Measurements from ENCODE around the gene GNAI3. TPM values are rescaled to one million over a fixed set of nuclear protein-coding genes. Genes with fewer than 3 reads are reported as not detected.

GNAI3 gene
- total and polyA plus RNA-seq, 2 of the 13 experiments (the other 11 are each of a cell fraction or from before 2014, with no cell fraction given) = 4.3 to 9.0 TPM

DNA sequence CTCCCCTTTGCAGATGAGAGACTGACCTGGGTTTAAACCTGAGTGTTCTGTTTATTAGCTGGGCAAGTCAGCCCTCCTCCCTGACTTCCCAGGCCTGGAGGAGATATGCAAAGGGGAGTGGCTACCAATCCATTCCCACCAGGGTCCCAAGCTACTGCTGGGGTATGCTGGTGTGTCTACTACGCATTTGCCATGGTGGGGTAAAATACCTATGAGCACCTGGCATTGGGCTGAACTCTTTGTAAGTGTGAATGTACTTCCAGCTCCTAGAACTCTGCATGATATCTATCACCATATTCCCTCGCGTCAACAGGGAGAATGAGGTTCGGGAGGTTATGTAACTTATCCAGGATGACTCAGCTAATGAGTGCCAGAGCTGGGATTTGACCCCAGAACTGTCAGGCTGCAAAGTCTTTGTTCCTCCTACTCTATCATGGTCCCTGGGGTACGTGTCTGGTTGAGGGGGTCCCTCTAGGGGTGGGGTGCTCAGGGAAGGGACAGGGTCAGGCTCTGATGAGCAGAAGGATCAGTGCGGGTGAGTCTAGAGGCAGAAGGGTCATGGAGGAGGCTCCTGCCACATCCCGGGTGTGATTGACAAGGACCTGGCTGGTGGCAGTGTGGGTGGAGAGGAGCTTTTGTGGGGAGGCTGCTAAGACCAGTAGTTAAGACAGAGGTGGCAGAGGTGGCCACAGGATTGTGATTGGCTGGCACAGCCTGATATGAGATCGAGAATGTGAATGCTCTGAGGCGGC lies 88.0 kb downstream of the GNAI3 start (continued):
- TF ChIP-seq, protein P1, sequence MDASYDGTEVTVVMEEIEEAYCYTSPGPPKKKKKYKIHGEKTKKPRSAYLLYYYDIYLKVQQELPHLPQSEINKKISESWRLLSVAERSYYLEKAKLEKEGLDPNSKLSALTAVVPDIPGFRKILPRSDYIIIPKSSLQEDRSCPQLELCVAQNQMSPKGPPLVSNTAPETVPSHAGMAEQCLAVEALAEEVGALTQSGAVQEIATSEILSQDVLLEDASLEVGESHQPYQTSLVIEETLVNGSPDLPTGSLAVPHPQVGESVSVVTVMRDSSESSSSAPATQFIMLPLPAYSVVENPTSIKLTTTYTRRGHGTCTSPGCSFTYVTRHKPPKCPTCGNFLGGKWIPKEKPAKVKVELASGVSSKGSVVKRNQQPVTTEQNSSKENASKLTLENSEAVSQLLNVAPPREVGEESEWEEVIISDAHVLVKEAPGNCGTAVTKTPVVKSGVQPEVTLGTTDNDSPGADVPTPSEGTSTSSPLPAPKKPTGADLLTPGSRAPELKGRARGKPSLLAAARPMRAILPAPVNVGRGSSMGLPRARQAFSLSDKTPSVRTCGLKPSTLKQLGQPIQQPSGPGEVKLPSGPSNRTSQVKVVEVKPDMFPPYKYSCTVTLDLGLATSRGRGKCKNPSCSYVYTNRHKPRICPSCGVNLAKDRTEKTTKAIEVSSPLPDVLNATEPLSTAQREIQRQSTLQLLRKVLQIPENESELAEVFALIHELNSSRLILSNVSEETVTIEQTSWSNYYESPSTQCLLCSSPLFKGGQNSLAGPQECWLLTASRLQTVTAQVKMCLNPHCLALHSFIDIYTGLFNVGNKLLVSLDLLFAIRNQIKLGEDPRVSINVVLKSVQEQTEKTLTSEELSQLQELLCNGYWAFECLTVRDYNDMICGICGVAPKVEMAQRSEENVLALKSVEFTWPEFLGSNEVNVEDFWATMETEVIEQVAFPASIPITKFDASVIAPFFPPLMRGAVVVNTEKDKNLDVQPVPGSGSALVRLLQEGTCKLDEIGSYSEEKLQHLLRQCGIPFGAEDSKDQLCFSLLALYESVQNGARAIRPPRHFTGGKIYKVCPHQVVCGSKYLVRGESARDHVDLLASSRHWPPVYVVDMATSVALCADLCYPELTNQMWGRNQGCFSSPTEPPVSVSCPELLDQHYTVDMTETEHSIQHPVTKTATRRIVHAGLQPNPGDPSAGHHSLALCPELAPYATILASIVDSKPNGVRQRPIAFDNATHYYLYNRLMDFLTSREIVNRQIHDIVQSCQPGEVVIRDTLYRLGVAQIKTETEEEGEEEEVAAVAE (CRISPR knock-in tag; IDR thresholded peaks at IDR 0.05; ENCODE audit: borderline replicate concordance) = no peak
- TF ChIP-seq HOXA3 (CRISPR knock-in tag; IDR thresholded peaks at IDR 0.05) (0 out of 2 replicates have a peak, but pooled peaks have one; percentile 17), STAT5B (CRISPR knock-in tag; IDR thresholded peaks at IDR 0.05) (no peak), ZNF12 (CRISPR knock-in tag; IDR thresholded peaks at IDR 0.05) (no peak), ZNF383 (CRISPR knock-in tag; IDR thresholded peaks at IDR 0.05; ENCODE audit: borderline replicate concordance) (no peak), FOXC1 (CRISPR knock-in tag; IDR thresholded peaks at IDR 0.05; ENCODE audit: borderline replicate concordance) (no peak), MBD4 (IDR thresholded peaks at IDR 0.05; ENCODE audit: borderline replicate concordance, low read length) (no peak), DR1 (CRISPR knock-in tag; IDR thresholded peaks at IDR 0.05) (no peak)
- TF ChIP-seq, protein P2, sequence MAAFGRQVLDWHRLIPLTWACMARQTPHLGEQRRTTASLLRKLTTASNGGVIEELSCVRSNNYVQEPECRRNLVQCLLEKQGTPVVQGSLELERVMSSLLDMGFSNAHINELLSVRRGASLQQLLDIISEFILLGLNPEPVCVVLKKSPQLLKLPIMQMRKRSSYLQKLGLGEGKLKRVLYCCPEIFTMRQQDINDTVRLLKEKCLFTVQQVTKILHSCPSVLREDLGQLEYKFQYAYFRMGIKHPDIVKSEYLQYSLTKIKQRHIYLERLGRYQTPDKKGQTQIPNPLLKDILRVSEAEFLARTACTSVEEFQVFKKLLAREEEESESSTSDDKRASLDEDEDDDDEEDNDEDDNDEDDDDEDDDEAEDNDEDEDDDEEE (CRISPR knock-in tag; IDR thresholded peaks at IDR 0.05) = no peak
- TF ChIP-seq, protein P3, sequence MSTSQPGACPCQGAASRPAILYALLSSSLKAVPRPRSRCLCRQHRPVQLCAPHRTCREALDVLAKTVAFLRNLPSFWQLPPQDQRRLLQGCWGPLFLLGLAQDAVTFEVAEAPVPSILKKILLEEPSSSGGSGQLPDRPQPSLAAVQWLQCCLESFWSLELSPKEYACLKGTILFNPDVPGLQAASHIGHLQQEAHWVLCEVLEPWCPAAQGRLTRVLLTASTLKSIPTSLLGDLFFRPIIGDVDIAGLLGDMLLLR (CRISPR knock-in tag; IDR thresholded peaks at IDR 0.05) = no peak
- TF ChIP-seq, protein P4, sequence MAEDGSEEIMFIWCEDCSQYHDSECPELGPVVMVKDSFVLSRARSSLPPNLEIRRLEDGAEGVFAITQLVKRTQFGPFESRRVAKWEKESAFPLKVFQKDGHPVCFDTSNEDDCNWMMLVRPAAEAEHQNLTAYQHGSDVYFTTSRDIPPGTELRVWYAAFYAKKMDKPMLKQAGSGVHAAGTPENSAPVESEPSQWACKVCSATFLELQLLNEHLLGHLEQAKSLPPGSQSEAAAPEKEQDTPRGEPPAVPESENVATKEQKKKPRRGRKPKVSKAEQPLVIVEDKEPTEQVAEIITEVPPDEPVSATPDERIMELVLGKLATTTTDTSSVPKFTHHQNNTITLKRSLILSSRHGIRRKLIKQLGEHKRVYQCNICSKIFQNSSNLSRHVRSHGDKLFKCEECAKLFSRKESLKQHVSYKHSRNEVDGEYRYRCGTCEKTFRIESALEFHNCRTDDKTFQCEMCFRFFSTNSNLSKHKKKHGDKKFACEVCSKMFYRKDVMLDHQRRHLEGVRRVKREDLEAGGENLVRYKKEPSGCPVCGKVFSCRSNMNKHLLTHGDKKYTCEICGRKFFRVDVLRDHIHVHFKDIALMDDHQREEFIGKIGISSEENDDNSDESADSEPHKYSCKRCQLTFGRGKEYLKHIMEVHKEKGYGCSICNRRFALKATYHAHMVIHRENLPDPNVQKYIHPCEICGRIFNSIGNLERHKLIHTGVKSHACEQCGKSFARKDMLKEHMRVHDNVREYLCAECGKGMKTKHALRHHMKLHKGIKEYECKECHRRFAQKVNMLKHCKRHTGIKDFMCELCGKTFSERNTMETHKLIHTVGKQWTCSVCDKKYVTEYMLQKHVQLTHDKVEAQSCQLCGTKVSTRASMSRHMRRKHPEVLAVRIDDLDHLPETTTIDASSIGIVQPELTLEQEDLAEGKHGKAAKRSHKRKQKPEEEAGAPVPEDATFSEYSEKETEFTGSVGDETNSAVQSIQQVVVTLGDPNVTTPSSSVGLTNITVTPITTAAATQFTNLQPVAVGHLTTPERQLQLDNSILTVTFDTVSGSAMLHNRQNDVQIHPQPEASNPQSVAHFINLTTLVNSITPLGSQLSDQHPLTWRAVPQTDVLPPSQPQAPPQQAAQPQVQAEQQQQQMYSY (CRISPR knock-in tag; IDR thresholded peaks at IDR 0.05) = no peak
- TF ChIP-seq, protein P5, sequence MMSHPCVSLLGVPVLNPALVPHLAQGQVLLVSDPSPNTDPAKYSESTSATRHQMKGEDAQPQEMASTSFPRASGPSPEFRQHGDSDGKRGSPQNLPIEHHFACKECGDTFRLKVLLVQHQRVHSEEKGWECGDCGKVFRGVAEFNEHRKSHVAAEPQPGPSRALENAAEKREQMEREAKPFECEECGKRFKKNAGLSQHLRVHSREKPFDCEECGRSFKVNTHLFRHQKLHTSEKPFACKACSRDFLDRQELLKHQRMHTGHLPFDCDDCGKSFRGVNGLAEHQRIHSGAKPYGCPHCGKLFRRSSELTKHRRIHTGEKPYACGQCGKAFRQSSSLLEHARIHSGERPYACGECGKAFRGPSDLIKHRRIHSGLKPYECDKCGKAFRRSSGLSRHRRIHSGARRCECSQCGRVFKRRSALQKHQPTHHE (CRISPR knock-in tag; IDR thresholded peaks at IDR 0.05; ENCODE audit: borderline replicate concordance) = no peak
- TF ChIP-seq, protein P6, sequence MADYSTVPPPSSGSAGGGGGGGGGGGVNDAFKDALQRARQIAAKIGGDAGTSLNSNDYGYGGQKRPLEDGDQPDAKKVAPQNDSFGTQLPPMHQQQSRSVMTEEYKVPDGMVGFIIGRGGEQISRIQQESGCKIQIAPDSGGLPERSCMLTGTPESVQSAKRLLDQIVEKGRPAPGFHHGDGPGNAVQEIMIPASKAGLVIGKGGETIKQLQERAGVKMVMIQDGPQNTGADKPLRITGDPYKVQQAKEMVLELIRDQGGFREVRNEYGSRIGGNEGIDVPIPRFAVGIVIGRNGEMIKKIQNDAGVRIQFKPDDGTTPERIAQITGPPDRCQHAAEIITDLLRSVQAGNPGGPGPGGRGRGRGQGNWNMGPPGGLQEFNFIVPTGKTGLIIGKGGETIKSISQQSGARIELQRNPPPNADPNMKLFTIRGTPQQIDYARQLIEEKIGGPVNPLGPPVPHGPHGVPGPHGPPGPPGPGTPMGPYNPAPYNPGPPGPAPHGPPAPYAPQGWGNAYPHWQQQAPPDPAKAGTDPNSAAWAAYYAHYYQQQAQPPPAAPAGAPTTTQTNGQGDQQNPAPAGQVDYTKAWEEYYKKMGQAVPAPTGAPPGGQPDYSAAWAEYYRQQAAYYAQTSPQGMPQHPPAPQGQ (CRISPR knock-in tag; IDR thresholded peaks at IDR 0.05; ENCODE audit: borderline replicate concordance) = no peak
